NCI-H146 (cell line): Measurements from ENCODE around the gene FUCA1.
"Not testable (repeated sequence)": the region's sequence is repeated elsewhere in the genome, so short reads cannot be mapped to it uniquely, and the experiment has no call there.

Source experiments
- DNase-seq: peaks from one replicate; lab custom pipeline; 2025; lab: John Stamatoyannopoulos, UW

Gene FUCA1

DNA sequence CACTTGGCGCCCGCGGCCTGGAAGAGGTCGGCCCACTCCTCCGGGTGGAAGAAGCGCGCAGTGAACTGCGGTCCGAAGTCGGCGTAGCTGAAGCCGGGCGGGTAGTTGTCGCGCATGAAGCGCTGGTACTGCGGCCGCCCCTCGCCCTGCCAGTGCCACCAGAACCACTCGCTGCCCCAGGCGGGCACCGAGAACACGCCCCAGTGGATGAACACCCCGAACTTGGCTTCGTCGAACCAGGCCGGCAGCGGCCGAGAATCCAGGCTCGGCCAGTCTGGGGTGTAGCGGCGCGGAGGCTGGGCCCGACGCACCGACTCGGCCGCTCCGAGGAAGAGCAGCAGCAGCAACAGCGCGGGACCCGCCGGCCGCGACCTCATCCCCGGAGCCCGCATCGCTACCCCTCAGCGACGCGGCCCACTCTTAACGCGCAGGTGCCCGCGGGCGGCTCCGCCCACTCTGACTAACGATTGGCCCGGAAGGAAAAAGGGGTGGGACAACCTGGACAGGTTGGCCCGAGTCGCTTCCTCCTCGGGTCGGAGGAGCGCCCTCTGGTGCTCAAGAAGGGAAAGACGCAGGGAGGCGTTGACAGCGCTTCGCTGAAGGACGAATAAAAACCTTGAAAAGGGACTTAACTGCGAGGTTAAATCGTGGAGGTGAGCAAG, at the start of gene FUCA1:
Gene FUCA1 (minus strand): TSS at position 396 of the 662 bp plus-strand sequence. CDS start 4 bp downstream, at position 392.
- DNase-seq: peak; percentile 97

- DNase-seq: peak; percentile 65
Measured at GRCh38 chr1:23916209-23917131, 48.4 kb upstream of the FUCA1 start.

- no peak for DNase-seq
Measured at GRCh38 chr1:23915466-23915865, 47.4 kb upstream of the FUCA1 start.

DNA sequence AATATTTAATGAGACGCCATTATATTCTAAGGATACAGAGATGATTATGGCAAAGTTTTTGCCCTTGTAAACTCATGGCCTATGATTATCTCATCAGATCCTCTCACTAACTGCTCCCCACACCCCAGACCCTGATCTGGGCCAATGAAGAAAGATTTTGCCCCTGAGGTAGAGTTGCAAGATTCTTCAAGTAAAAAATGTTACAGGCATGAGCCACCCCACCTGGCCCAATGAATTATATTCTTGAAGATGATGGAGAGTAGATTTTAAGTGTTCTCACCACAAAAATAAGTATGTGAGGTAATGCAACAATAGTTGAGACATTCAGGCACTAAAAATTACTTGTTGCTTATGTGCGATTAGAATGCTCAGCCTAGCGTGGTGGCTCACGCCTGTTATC, 46.8 kb upstream of the FUCA1 start:
- no peak for DNase-seq

DNA sequence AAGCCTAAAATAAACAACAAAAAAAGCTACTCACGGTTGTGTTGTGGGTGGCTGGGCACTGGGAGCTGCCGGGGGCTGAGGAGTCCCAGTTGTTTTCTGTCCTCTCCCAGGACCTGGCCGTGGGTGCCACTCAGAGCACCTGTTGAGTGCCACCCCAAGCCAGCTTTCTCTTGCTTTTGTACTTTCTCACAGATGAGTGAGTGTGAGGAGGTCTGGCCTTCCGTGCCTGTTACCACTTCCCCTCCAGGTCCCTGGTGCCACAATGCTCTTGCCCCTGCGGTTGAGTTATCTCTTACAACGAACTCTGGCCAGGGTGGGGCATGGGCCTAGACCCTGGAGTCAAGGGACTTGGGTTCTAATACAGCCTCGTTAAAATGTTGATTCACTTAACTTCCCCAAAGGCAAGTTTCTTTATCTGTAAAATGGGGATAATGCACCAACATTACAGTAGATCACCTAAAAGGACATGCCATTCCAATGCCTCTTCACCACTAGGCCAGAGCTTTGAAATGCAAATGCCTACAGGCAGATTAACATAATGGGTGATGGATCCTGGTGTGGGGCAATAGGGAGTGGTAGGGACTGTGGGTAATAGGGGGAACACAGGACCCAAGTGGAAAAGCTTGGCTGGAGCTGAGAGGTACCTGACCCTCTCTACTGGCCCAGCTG, 45.3 kb upstream of the FUCA1 start, which contains the start of gene CNR2:
Gene CNR2 (minus strand): TSS at position 151 of the 669 bp plus-strand sequence. CDS start 37,745 bp downstream, outside the sequence.
- no peak for DNase-seq

DNA sequence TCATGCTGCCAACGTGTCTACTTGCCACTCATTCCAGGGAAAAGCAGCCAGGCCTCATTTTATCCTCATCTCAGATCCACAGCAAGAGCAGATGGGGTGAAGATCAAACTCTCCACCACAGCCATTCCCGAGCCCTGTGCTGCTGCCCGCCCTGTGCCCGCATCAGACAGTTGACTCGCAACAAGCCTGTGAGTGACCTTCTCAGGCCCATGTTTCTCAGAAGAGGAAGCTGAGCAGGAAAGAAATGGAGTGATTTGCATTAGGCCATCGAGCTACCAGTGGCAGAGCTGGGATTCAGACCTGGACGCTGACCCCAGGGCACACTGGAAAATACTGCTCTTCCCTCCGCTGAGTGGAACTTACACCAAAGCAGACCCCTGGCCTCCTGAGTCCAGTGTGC, 43.8 kb upstream of the FUCA1 start:
- DNase-seq: no peak

- no peak for DNase-seq
Measured at GRCh38 chr1:23910553-23911246, 42.6 kb upstream of the FUCA1 start.

DNA sequence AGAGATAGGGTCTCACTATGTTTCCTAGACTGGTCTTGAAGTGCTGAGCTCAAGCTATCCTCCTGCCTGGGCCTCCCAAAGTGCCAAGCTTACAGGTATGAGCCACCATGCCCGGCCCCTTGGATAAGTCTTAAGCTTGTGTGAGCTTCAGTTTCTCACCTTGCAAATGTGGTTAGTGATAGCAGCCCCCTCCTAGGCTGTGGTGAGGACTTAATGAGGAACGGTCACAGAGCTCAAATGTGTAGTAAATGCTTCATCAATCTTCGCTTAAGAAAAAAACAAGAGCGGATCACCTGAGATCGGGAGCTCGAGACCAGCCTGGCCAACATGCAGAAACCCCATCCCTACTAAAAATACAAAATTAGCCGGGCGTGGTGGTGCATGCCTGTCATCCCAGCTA, 42.1 kb upstream of the FUCA1 start:
- DNase-seq: no peak

DNA sequence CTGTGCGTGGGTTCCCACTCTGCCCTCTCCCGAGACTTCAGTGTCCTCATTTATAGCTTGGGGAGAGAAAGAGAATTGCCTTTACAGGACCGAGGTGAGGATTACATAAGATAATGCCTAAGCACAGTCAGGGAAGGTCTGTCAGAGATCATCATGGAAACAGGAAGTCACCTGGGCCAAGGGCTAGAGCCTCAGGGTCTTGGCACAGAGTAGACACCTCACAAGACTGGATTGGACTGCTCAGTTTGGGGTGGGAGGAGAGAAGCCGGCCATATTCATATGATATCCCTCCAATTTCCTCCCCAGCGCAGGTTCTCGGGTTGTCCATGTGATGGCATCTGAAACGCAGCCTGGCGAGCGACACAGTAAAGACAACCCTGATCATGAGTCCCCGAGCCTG, 41.3 kb upstream of the FUCA1 start:
- no peak for DNase-seq

DNA sequence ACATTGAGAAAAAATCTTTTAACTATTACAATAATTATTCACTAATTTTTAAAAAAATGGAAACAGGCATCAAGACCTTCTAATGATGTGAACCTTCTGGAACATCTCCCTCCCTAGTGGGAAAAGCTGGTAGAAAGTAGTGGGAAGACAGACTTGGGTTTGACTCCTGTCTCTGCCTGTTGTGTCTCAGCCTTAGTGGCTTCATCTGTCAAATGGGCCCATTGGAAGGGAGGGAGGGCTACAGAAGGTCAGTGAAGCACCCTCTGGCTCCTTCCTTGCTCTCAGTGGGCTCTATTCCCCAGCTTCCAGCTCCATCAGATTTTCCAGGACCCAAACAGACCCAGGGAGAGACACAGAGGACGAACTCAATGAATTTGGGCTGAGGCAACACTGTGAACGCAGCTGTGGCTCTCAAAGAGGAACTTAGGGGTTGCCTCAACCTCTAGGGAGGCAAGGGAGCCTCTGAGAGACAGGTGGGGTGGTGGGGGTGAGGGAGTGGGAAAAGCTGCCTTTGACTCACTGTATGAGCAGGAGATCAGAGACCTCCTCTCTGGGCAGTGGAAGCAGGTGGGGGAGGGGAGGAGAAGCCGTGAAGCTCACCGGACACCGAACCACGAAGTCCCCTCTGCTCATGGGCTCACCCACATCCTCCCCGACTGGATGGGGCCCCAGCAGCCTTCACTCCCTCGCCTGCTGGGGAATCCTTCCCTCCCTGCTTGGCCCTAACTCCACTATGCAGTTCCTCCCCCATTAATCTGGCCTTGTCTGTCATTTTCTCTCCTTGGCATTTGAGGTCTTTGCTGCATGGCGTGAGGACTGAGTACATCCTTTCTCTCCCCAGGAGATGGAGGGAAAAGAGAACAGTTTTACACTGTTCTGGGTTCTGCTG, 40.6 kb upstream of the FUCA1 start:
- no peak for DNase-seq

GRCh38 chr1:23906731-23907130, 38.6 kb upstream of the FUCA1 start:
- DNase-seq: no peak

- no peak for DNase-seq
Measured at GRCh38 chr1:23905461-23906025, 37.5 kb upstream of the FUCA1 start.

GRCh38 chr1:23904748-23905357, 36.8 kb upstream of the FUCA1 start:
- no peak for DNase-seq

DNA sequence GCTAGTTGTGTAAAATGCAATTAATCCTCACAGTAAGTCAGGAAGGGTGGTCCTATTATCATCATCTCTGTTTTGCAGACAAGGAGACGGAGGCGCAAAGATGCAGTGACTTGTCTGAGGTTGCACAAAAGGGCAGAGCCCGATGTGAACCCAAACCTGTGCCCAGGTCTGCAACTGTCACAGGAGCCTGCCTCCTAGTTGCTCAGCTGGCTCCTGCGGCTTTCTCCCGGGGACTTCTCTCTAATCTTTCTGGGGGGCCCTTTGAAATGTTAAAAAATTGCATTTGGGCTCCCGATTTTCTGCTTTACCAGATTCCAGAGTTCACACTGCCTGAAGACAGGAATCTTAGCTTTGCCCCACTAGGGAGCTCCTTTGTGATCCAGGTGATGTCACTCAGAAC, 35.7 kb upstream of the FUCA1 start:
- no peak for DNase-seq

DNA sequence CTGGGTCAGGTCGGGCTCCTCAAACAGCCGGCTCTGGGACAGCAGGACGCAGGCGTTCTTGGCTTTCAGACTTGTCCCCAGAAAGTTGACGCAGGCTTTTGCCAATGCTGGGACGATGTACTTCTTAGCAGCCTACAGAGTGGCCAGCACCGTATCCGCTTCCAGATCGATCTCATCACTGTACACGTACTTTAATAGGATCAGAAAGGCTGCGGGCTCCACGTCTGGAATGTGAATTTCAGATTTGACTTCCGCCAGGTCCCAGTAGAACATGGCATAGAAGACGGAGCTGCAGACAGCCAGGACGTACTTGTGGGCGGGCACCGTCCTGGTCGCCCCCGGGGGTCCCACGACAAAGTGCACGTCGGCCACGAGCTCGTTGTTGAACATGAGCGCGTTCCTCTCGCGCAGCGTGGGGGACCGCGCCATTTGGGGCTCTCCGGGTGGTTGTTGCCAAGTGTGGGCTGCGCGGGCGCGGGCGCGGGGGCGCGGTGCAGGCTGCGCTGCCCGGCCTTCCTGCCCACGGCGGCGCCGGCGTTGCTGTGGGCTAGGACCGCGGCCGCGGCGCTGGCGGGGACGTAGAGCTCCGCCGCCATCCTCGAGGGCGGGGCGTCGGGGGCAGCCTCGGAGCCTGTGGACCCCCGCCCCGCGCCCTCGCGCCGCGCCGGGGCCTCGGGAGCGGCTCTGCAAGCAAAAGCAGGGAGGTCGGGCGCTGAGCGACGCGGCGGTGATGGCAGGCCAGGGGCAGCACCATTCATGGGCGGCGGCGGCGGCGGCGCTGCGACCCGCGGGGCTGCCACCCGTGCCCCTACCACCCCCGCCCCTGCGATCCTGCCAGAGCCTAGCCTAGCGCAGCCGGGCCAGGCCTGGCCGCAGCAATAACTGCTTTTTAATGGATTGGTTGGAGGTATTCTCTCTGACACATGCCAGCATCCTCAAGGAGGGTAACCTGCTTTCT, 34.5 kb upstream of the FUCA1 start:
- DNase-seq: peak; percentile 41

- not testable (repeated sequence) for DNase-seq
Measured at GRCh38 chr1:23900017-23900416, 31.9 kb upstream of the FUCA1 start.

GRCh38 chr1:23899070-23899469, 31.0 kb upstream of the FUCA1 start:
- DNase-seq: no peak

DNA sequence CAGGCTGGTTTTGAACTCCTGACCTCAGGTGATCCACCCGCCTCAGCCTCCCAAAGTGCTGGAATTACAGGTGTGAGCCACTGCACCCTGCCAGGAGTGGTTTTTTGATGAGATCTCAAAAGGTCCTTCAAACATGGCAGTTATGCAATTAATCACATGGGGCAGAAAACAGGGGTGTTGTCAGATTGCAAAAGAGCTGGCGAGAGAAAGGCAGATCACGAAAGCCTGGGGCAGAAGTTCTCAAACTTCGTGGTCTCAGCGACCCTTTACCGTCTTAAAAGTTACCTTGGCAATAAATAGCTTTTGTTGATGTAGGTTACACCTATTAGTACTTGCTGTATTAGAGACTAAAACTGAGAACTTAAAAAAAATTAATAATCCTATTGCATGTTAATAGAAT, 29.0 kb upstream of the FUCA1 start:
- no peak for DNase-seq

DNA sequence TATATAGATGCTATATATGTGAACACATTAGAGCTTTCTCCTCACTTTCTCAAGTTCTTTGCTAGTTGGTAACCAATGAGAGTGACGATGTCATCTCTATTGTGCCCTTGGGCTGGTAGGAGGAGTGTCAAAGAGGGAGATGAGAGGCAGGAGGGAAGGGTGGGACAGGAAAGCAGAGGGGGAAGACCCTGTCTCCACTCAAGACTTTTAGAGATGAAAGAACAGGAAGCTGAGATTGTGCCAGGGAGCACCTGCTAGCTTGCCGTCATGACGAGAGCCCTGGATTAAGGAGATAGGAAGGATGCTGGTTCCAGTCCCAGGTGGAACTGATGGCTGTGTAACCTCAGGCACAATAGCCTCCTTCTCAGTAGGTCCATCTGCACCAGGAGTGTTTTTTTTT, 28.4 kb upstream of the FUCA1 start:
- DNase-seq: no peak
